Measurements from ENCODE around the gene GPD1L. TPM values are rescaled to one million over a fixed set of nuclear protein-coding genes. Genes with fewer than 3 reads are reported as not detected.

The GPD1L gene
- total RNA-seq, 2 experiments from 2014 or later, result 9.2 to 10.2 TPM

GRCh38 chr3:32148351-32148750 lies 41.9 kb downstream of the GPD1L start:
- no peak for TF ChIP-seq CTCF (IDR thresholded peaks at IDR 0.05)
- Mint-ChIP-seq H3K36me3 (ENCODE audit: low read depth) (peaks cover 21% of the 10 kb centered on the region), H3K4me1 (ENCODE audit: low read depth) (peaks cover 1% of the 10 kb centered on the region), H3K4me3 (no peak overlapping the region), H3K27me3 (no peaks in the 10 kb centered on the region), H3K27ac (no peak overlapping the region), H3K9me3 (no peaks in the 10 kb centered on the region)
- ATAC-seq, result no peak
- no peak for DNase-seq
- intact Hi-C loops (cut with micrococcal nuclease), result no loop called here
- ChIA-PET POLR2A (no interaction called here), CTCF (no interaction called here)

GRCh38 chr3:32153414-32154204 lies 47.2 kb downstream of the GPD1L start:
- no peaks in the 10 kb centered on the region for H3K27me3 Mint-ChIP-seq
- ATAC-seq (no peak), DNase-seq (no peak)
- H3K9me3 Mint-ChIP-seq, result no peaks in the 10 kb centered on the region
- no peak overlapping the region for H3K27ac Mint-ChIP-seq
- no peaks in the 10 kb centered on the region for H3K4me1 Mint-ChIP-seq (ENCODE audit: low read depth)
- H3K36me3 Mint-ChIP-seq (ENCODE audit: low read depth), result peaks cover 7% of the 10 kb centered on the region
- CTCF ChIA-PET, result interaction anchor here (0.8 to 2.0 kb wide), 4 partner anchors 9 to 136 kb away, joined by 5 to 10 read pairs (median 7); no protein-coding TSS in a partner anchor
- intact Hi-C loops (cut with micrococcal nuclease), result no loop called here
- H3K4me3 Mint-ChIP-seq, result no peak overlapping the region
- no peak for TF ChIP-seq CTCF (IDR thresholded peaks at IDR 0.05)
- POLR2A ChIA-PET, result no interaction called here

- ChIA-PET CTCF (interaction anchor here (0.8 to 2.0 kb wide), 5 partner anchors 10 to 250 kb away, joined by 3 to 10 read pairs (median 5); no protein-coding TSS in a partner anchor), POLR2A (no interaction called here)
- Mint-ChIP-seq H3K4me1 (ENCODE audit: low read depth) (no peaks in the 10 kb centered on the region), H3K4me3 (no peak overlapping the region), H3K9me3 (no peaks in the 10 kb centered on the region), H3K36me3 (ENCODE audit: low read depth) (peaks cover 9% of the 10 kb centered on the region), H3K27ac (no peak overlapping the region), H3K27me3 (no peaks in the 10 kb centered on the region)
- no peak for DNase-seq
- intact Hi-C loops (cut with micrococcal nuclease), result no loop called here
- no peak for ATAC-seq
- TF ChIP-seq CTCF (IDR thresholded peaks at IDR 0.05), result no peak
Observed at GRCh38 chr3:32154205-32154579, 47.8 kb downstream of the GPD1L start.

- no peak for ATAC-seq
- CTCF ChIA-PET, result interaction anchor here (1.1 to 2.0 kb wide), 4 partner anchors 11 to 251 kb away, joined by 3 to 10 read pairs (median 7); no protein-coding TSS in a partner anchor
Observed at GRCh38 chr3:32155117-32155516, 48.7 kb downstream of the GPD1L start.

More at GRCh38 chr3:32155117-32155516, 48.7 kb downstream of the GPD1L start:
- TF ChIP-seq CTCF (IDR thresholded peaks at IDR 0.05), result no peak
- DNase-seq, result no peak
- Mint-ChIP-seq H3K4me1 (ENCODE audit: low read depth) (no peaks in the 10 kb centered on the region), H3K9me3 (no peaks in the 10 kb centered on the region), H3K27me3 (no peaks in the 10 kb centered on the region), H3K4me3 (no peak overlapping the region), H3K27ac (no peak overlapping the region), H3K36me3 (ENCODE audit: low read depth) (peaks cover 10% of the 10 kb centered on the region)
- intact Hi-C loops (cut with micrococcal nuclease), result no loop called here
- POLR2A ChIA-PET, result interaction anchor here (0.6 kb wide), 1 partner anchor 154 kb away, joined by 3 read pairs; no protein-coding TSS in a partner anchor
